H1 (cell line): ENCODE data around the gene ZPR1. TPM values are rescaled to one million over a fixed set of nuclear protein-coding genes. Genes with fewer than 3 reads are reported as not detected.

Source experiments
- BRCA1 ChIP-seq: IDR thresholded peaks from 2 replicates; pipeline ENCODE4 v1.6.1; 2012; ENCODE audit warnings: low read depth, low read length, improper control_type of control experiment
- CHD7 ChIP-seq: fragments of 300-600 bp; sonication (generic); IDR thresholded peaks from 2 replicates; pipeline ENCODE4 v1.7.1; 2012; ENCODE audit warnings: low read length, moderate library complexity, mild to moderate bottlenecking, inconsistent platforms; ENCODE audit not compliant: insufficient replicate concordance
- CTBP2 ChIP-seq: IDR thresholded peaks from 2 replicates; pipeline ENCODE4 v1.7.0; 2011; ENCODE audit warnings: borderline replicate concordance, mild to moderate bottlenecking, moderate library complexity, mixed read lengths, low read length; ENCODE audit not compliant: insufficient read depth, insufficient read length
- GABPA ChIP-seq: IDR thresholded peaks from 2 replicates; pipeline ENCODE4 v1.6.1; 2011; ENCODE audit warnings: mild to moderate bottlenecking, low read length, moderate library complexity, borderline replicate concordance; ENCODE audit not compliant: insufficient read depth
- HDAC6 ChIP-seq: IDR thresholded peaks from one replicate; pipeline ENCODE4 v1.7.1; 2012; ENCODE audit warnings: low read depth, mild to moderate bottlenecking, inconsistent platforms, low read length, moderate library complexity
- MAX ChIP-seq: IDR thresholded peaks from 2 replicates; pipeline ENCODE4 v1.6.1; 2012; ENCODE audit warnings: inconsistent platforms
- TAF1 ChIP-seq: IDR thresholded peaks from 2 replicates; pipeline ENCODE4 v1.6.1; 2011; ENCODE audit warnings: mild to moderate bottlenecking, low read depth, low read length
- polyA plus RNA-seq, 7 experiments: library from polyadenylated mRNA; depleted of rRNA in 3 of 7; stranded (reverse) in 5 of 7; unstranded in 2 of 7; fragments of >200 nt in 5 of 7; fragments of 200-250 nt in 2 of 7; gene quantifications; 1 replicate in 5 of 7; 2 replicates in 1 of 7; 4 replicates in 1 of 7; pipeline versions ENCODE4 v1.2.1 to v1.2.3, GENCODE V29; 2011 to 2013; ENCODE audit warnings: missing spikeins in 2 of 7, mixed read lengths in 2 of 7
- total RNA-seq: library from RNA; stranded (reverse); fragmentation: NEBNext Ultra II Directional; extraction: Animal tissue kit (Norgen Biotek cat#: 25700); gene quantifications from 2 replicates; pipeline ENCODE4 v1.2.1, GENCODE V29; 2021

ZPR1 gene
- total and polyA plus RNA-seq, 2 of the 8 experiments (the other 6 are each of a cell fraction or from before 2014, with no cell fraction given): 36.7 to 70.5 TPM

DNA sequence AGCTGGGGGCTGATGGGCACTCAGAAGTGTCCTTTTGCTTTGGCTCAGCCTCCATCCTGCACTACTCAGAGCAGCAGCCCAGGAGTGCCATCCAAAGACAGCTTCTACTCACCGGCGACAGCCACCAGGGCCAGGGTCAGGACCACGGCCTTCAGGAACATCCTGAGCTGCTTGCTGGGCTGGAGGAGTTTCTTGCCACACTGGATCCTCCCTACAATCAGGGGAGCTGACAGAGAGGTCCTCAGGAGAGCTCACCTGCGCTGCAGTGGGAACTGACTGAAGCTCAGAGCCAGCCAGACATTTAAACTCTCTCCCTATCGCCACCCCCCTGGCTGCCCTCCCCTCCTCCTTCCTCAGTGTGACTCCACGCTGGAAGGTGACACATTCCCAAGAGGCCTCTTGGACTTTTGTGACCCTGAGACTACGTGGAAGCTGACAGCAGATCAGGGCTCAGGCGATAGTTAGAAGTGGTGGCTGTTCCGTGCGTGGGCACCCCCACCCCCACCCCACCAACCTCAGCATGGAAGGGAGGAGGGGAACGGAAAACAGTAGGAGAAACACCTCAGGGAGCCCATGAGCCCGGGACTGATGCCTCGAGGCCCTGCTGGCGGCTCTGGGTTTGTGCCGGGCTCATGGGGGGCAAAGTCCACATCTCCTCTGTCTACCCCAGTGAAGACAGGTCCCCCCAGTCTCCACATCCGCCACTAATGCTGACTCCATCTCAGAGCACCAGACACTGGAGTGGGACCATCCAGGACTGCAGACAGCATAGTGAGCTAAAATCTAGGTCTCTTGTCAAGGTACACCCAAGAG is 35.4 kb upstream of the ZPR1 start, which contains the start of gene APOA4 (continued):
- TF ChIP-seq CHD7 (no peak), GABPA (no peak), MAX (no peak), HDAC6 (no peak), BRCA1 (no peak), CTBP2 (no peak), TAF1 (no peak)
